HG03354 (cell line): ENCODE measurements around the gene UFC1.

Experiments
- ATAC-seq: cut with Tn5 transposase; IDR thresholded peaks from one replicate; pipeline ENCODE4 v1.9.1; 2021; ENCODE audit warnings: mild to moderate bottlenecking; ENCODE audit not compliant: unreplicated experiment, poor library complexity, severe bottlenecking

Gene UFC1

DNA sequence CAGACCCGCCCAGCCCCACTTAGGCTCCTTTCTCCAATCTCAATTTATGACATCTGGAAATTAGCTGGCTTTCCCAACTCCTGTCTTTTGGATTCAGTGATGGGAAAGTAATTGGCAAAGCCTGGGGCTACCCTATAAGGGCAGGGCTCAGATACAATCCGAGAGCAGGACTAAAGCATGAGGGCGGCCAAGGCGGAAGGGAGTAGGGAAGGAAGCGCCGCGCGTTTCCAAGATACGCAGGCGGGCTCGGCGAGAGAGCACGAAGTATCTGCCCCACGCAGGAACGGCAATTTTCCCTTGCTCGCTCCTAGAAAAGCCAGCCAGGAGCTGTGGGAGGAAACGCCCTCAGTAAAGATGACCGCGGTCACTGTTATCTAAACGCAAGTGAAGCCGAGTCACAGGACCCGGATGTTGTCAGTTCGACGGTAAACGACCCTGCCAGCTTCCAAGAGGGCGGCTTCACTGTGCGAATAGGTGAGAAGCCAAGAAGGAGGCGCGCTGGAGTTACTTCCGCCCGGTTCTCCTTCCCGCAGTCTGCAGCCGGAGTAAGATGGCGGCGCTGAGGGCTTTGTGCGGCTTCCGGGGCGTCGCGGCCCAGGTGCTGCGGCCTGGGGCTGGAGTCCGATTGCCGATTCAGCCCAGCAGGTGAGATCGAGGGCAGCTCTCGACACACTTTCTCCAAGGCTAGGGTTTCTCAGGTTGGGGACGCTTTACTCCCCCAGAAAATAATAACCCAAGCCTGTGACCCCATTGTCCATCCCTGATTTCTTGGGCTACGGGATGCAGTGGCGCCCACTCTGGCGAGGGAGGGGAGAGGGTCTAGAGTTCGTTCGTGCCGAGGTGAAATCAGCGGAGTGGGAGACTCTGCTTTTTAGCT lies 48.3 kb downstream of the UFC1 start, which contains the start of gene NDUFS2:
TSS of gene NDUFS2 (plus strand) at position 532 of the 877 bp plus-strand sequence. CDS start at position 551, 19 bp downstream.
- ATAC-seq: peak; percentile 98

- no peak for ATAC-seq
Observed at GRCh38 chr1:161206411-161207140, 52.8 kb downstream of the UFC1 start.

DNA sequence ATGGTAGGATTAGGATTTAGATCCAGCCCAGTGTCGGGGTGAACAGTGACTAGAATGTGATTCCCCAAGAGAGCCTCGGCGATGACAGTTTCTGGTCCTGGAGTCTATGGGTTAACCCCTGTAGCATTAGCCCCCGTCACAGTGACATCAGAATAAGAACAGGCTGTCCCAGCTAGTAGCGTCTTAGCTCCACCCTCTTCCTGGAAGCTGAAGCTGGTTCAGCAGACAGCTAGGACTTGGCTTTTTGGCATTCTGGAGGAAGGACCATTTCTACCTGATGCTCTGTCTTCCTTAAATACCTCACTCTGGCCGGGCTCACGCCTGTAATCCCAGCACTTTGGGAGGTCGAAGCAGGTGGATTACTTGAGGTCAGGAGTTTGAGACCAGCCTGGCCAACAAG lies 53.4 kb downstream of the UFC1 start:
- no peak for ATAC-seq
